Activated naive CD8-positive, alpha-beta T cell treated with anti-CD3 and anti-CD28 coated beads, Interleukin-2, amount 50 U/mL, for 24 hours (primary cell): ENCODE results near the gene MYO7B.
"Not testable (repeated sequence)": the region's sequence is repeated elsewhere in the genome, so short reads cannot be mapped to it uniquely, and the experiment has no call there.

ENCODE experiments used
- ATAC-seq: fragments of 150-1000 bp; cut with Tn5 transposase; one replicate; pipeline ENCODE4 v1.10.0; 2021
- DNase-seq: peaks from one replicate; pipeline ENCODE4 v3.0.0; 2021
- H3K27ac Mint-ChIP-seq: one replicate; pipeline ENCODE4 v1.8.0; 2021; ENCODE audit warnings: mild to moderate bottlenecking, mixed read lengths
- H3K27me3 Mint-ChIP-seq: one replicate; pipeline ENCODE4 v1.8.0; 2021; ENCODE audit warnings: mixed read lengths
- H3K36me3 Mint-ChIP-seq: one replicate; pipeline ENCODE4 v1.8.0; 2021; ENCODE audit warnings: low read depth, mixed read lengths
- H3K4me1 Mint-ChIP-seq: one replicate; pipeline ENCODE4 v1.8.0; 2021; ENCODE audit warnings: mixed read lengths
- H3K4me3 Mint-ChIP-seq: one replicate; pipeline ENCODE4 v1.8.0; 2021; ENCODE audit warnings: mild to moderate bottlenecking, moderate library complexity, mixed read lengths
- H3K9me3 Mint-ChIP-seq: one replicate; pipeline ENCODE4 v1.8.0; 2021; ENCODE audit warnings: mixed read lengths

Gene MYO7B

DNA sequence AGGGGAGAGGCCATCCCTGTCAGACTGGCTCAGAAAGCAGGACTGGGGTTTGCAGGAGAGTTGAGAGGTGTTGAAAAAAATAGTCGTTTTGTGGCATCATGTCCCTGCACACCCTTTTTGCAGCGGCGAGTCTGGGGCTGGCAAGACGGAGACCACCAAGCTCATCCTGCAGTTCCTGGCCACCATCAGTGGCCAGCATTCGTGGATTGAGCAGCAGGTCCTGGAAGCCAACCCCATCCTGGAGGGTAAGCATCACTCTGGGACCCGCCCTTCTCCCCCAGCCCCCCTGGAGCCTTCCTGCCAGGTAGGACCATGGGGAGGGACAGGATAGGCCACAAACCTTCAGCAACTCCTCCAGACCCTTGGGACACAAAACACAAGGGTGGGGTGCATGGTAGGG, 34.2 kb downstream of the MYO7B start:
- ATAC-seq (no peak), DNase-seq (no peak)
- H3K36me3 Mint-ChIP-seq, result no peaks in the 10 kb centered on the region
- H3K27ac Mint-ChIP-seq, result no peak overlapping the region
- no peaks in the 10 kb centered on the region for H3K9me3 Mint-ChIP-seq
- H3K4me3 Mint-ChIP-seq, result no peak overlapping the region
- H3K27me3 Mint-ChIP-seq, result peaks cover 2% of the 10 kb centered on the region
- no peaks in the 10 kb centered on the region for H3K4me1 Mint-ChIP-seq

DNA sequence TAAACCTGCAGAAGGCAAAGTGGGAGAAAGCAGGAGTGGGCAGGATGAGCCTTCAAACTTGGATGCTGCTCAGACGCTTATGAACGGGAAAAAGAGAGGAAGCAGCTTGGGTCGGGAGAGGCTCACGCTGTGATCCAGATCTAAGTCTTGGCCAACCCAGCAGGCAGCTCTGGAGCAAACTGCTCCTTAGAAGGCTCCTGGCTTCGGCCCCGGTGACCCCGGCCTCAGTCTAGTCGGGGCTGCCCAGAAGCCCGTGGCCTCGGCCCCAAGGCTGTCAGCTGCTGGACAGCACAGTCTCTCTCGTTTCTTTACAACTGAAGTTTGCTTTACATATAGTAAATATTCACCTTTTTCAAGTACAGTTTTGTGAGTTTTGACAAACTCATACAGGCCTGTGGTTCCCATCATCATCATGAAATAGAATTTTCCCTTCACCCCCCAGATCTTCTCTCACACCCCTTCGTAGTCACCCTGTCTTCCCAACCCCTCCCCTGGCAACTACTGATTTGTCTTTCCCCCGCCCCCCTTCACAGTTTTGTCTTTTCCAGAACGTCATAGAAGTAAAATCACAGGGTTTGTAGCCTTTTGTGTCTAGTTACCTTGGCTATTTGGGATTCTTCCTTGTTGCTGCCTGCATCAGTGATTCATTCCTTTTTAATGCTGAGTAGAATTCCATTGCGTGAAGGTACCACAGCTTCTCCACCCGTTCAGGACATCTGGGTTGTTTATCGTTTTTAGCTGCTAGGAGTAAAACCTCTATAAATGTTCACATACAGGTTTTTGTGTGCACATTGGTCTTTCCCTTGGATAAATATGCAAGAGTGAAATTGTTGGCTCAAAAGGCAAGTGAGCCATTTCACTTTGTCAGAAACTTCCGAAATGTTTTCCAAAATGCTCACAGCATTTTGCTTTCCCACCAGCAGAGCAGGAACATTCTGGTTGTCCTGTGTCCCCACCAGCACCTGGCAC, 35.1 kb downstream of the MYO7B start:
- ATAC-seq (no peak), DNase-seq (no peak)
- Mint-ChIP-seq H3K36me3 (no peaks in the 10 kb centered on the region), H3K27me3 (peaks cover 2% of the 10 kb centered on the region), H3K27ac (no peak overlapping the region), H3K4me1 (peaks cover 8% of the 10 kb centered on the region), H3K4me3 (no peak overlapping the region), H3K9me3 (no peaks in the 10 kb centered on the region)

DNA sequence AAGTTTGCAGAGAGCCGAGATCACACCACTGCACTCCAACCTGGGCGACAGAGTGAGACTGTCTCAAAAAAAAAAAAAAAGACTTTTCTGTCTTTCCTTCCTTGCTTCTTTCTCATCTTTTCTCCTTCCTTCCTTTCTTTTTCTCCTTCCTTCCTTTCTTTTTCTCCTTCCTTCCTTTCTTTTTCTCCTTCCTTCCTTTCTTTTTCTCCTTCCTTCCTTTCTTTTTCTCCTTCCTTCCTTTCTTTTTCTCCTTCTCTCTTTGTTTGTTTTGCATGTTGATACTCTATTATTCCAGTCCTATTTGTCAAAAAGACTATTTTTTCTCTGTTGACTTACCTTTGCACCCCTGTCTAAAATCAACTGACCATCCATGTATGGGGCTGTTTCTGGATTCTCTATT, 36.9 kb downstream of the MYO7B start:
- not testable (repeated sequence) for H3K36me3 Mint-ChIP-seq, ATAC-seq, H3K27ac Mint-ChIP-seq, H3K4me3 Mint-ChIP-seq, DNase-seq, H3K27me3 Mint-ChIP-seq, H3K9me3 Mint-ChIP-seq
- H3K4me1 Mint-ChIP-seq, result peaks cover 15% of the 10 kb centered on the region

DNA sequence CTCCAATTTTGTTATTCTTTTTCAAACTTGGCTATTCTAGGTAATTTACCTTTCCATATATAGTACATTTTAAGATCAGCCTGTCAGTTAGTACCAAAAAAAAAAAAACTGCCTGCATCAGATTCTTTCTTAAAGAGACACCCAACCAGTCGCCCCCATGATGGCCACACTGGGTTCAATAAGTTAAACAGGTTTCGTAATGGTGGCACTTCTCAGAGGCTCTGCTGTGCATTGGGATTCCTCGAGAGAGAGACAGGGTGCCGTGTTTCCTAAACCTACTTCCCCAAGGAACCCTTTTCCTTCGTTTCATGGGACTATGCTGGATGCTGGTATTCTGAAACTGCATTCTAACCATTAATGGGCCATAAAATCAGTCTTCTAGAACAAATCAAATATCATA, 37.4 kb downstream of the MYO7B start:
- Mint-ChIP-seq H3K36me3 (no peaks in the 10 kb centered on the region), H3K27me3 (peaks cover 2% of the 10 kb centered on the region), H3K9me3 (no peaks in the 10 kb centered on the region), H3K4me1 (peaks cover 16% of the 10 kb centered on the region), H3K4me3 (no peak overlapping the region), H3K27ac (no peak overlapping the region)
- DNase-seq (no peak), ATAC-seq (no peak)

DNA sequence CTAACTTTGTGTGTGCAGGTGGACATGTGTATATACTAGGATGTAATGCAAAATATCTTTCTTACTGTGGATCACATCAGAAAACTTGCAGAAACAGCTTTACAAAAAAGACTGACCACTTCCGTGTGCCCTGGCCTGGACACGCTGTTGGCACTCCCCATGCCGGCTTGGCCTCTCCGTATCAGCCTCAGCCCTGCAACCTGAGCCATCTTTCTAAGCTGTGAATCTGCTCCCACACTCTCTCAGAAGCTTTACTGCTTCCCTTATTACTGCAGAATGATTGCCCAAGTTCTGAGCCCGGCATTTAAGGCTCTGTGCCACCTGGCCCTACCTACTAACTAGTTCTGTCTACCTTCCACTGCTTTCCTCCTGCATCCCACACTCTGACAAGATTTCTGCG, 37.8 kb downstream of the MYO7B start:
- Mint-ChIP-seq H3K36me3 (no peaks in the 10 kb centered on the region), H3K9me3 (no peaks in the 10 kb centered on the region), H3K27ac (no peak overlapping the region), H3K27me3 (peaks cover 2% of the 10 kb centered on the region), H3K4me1 (peaks cover 18% of the 10 kb centered on the region), H3K4me3 (no peak overlapping the region)
- ATAC-seq (no peak), DNase-seq (no peak)

DNA sequence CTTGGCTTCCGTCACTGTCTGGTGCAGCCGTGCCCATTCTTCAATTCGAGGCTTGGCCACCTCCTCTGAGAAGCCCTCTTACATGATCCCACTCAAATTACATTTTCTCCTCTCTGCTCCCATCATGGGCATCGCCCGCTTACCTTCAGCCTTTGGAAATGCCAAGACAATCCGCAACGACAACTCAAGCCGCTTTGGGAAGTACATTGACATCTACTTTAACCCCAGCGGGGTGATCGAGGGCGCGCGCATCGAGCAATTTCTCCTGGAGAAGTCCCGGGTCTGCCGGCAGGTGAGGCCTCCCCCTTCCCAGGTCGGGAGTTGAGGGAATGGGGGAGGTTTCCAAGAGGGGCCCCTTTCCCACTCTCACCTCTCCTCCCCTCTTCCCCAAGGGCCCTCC, 38.3 kb downstream of the MYO7B start:
- DNase-seq (no peak), ATAC-seq (no peak)
- Mint-ChIP-seq H3K27me3 (peaks cover 2% of the 10 kb centered on the region), H3K9me3 (no peaks in the 10 kb centered on the region), H3K27ac (no peak overlapping the region), H3K4me1 (peaks cover 18% of the 10 kb centered on the region), H3K4me3 (no peak overlapping the region), H3K36me3 (no peaks in the 10 kb centered on the region)

DNA sequence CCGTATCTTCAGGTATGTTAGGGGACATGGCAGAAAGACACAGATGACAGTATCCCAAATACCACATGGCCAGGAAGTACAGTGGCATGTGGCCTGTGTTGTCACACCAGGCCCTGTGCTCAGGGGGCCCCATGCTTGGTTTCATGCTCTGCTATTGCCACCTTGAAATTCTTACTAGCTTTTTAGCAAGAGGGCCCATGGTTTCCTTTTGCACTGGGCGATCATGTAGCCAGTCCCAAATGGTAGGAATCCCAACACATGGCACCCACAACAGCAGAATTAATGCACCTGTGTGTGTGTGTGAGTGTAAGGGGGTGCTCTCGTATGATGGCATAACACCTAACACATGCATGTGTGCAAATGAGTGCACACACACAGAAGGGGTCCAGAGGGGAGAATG, 39.2 kb downstream of the MYO7B start:
- Mint-ChIP-seq H3K36me3 (no peaks in the 10 kb centered on the region), H3K27ac (no peak overlapping the region), H3K4me3 (no peak overlapping the region), H3K27me3 (peaks cover 2% of the 10 kb centered on the region), H3K4me1 (peaks cover 18% of the 10 kb centered on the region), H3K9me3 (no peaks in the 10 kb centered on the region)
- no peak for ATAC-seq
- DNase-seq, result no peak

DNA sequence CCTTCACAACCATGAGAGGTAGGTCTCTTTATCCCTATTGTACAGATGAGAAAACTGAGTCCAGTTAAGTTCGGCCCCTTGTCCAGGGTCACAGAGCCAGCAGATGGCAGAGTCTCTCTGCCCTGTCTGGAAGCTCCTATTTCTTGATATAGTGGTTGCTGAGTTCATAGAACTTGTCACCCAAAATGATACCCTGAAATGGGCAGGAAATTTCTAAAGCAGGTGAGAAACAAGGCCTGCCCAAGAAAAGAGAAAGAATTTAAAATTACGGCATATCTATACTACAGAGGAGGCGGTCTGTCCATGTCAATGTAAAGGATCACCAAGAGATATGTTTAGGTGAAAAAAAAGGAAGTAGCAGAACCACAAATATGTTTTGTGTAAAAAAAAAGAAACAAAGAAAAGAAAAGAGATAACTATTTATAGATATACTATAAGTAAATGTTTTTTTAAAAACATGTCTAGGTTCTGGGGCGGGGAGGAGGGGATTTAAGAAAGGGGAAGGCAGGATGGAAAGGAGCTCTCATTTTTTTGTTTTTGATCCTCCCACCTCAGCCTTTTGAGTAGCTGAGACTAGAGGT, 39.8 kb downstream of the MYO7B start:
- Mint-ChIP-seq H3K9me3 (no peaks in the 10 kb centered on the region), H3K36me3 (no peaks in the 10 kb centered on the region), H3K27me3 (peaks cover 2% of the 10 kb centered on the region), H3K4me3 (no peak overlapping the region), H3K27ac (no peak overlapping the region), H3K4me1 (peaks cover 18% of the 10 kb centered on the region)
- ATAC-seq (no peak), DNase-seq (no peak)

DNA sequence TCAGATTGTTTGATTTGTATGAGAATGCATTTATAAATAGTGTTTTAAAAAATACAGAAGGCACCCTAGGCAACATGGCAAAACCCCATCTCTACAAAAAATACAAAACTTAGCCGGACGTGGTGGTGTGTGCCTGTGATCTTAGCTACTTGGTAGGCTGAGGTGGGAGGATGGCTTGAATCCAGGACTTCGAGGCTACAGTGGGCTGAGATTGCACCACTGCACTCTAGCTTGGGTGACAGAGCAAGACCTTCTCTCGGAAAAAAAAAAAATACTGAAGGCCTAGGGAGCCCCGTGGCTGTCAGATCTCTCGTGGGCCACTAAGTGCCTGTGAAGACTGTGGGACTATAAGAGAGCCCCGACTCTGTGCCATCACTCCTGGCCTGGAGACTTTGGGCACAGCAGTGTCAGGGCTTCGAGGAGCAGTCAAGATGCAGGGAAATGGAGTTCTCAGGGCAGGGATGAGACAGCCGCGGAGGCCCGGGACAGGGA, 40.5 kb downstream of the MYO7B start:
- H3K27ac Mint-ChIP-seq, result no peak overlapping the region
- peaks cover 18% of the 10 kb centered on the region for H3K4me1 Mint-ChIP-seq
- H3K27me3 Mint-ChIP-seq, result peaks cover 2% of the 10 kb centered on the region
- DNase-seq (no peak), ATAC-seq (no peak)
- H3K4me3 Mint-ChIP-seq, result no peak overlapping the region
- H3K9me3 Mint-ChIP-seq, result no peaks in the 10 kb centered on the region
- H3K36me3 Mint-ChIP-seq, result no peaks in the 10 kb centered on the region

DNA sequence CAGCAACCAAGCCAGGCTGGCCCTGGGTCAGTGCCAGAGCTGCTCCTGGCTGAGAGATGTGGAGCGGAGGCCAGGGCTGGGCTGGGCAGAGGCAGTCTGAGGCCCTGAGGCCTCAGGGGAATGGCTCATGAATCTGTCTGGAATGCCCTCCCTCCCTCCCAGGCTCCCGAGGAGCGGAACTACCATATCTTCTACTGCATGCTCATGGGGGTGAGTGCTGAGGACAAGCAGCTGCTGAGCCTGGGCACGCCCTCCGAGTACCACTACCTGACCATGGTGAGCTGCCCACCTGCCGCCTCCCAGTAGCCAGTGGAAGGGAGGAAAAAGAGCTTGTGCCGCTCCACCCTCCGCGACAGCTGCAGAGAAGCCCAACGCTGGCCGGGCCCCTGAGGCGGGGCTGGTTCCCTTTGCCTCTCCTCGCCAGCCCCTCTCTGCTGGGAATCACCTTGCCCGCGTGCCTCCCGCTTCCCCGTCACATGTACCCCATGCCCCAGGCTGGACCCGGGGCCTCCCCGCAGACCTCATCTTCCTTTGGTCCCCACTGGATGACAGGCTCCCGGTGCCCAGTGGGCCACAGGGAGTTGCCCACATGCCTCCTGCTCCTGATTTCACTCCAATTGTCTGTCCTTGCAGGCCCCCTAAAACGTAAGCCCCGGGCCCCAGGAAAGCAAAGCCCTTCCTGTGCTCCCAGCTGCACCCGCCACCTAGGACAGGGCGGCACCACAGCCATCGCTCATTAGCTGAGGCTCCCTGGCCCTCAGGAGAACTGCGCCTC, 41.1 kb downstream of the MYO7B start:
- Mint-ChIP-seq H3K9me3 (no peaks in the 10 kb centered on the region), H3K27ac (no peak overlapping the region), H3K4me3 (no peak overlapping the region), H3K36me3 (no peaks in the 10 kb centered on the region), H3K4me1 (peaks cover 18% of the 10 kb centered on the region), H3K27me3 (peaks cover 2% of the 10 kb centered on the region)
- ATAC-seq, result no peak
- no peak for DNase-seq

DNA sequence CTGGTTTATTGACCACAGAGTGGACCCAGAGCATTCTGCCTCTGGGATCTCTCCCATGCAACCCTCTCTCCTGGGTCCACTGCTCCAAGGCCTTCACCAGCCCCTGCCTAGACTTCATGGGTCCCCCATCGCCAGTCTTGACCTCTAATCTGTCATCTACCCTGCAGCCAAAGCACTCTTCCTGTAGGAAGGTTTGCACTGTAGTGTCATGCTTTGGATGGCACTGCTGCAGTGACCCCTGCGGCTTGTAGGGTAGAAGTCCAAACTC, 41.7 kb downstream of the MYO7B start:
- H3K27ac Mint-ChIP-seq, result no peak overlapping the region
- H3K27me3 Mint-ChIP-seq, result peaks cover 2% of the 10 kb centered on the region
- H3K9me3 Mint-ChIP-seq, result no peaks in the 10 kb centered on the region
- DNase-seq (no peak), ATAC-seq (no peak)
- H3K4me1 Mint-ChIP-seq, result peaks cover 18% of the 10 kb centered on the region
- H3K4me3 Mint-ChIP-seq, result no peak overlapping the region
- no peaks in the 10 kb centered on the region for H3K36me3 Mint-ChIP-seq

DNA sequence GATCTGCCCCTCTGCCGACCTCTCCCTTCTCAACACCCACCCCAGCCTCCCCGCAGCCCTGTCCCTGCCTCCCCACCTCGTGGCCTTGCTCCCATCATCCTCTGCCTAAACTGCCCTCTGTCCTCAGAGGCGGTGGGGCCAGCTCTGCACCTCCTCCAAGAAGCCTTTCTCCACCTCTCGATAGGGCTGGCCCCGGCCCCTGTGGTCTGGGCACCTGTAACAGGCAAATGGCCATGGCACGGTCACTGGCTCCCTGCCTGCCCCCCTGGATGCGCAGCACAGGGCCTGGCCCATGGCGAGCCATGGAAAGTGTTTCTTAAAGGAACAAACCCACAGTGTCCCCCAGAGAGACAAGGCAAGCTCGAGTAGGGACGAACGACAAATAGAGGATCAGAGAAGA, 42.0 kb downstream of the MYO7B start:
- H3K36me3 Mint-ChIP-seq, result no peaks in the 10 kb centered on the region
- no peaks in the 10 kb centered on the region for H3K9me3 Mint-ChIP-seq
- H3K27ac Mint-ChIP-seq, result no peak overlapping the region
- ATAC-seq (no peak), DNase-seq (no peak)
- peaks cover 2% of the 10 kb centered on the region for H3K27me3 Mint-ChIP-seq
- no peak overlapping the region for H3K4me3 Mint-ChIP-seq
- H3K4me1 Mint-ChIP-seq, result peaks cover 18% of the 10 kb centered on the region

DNA sequence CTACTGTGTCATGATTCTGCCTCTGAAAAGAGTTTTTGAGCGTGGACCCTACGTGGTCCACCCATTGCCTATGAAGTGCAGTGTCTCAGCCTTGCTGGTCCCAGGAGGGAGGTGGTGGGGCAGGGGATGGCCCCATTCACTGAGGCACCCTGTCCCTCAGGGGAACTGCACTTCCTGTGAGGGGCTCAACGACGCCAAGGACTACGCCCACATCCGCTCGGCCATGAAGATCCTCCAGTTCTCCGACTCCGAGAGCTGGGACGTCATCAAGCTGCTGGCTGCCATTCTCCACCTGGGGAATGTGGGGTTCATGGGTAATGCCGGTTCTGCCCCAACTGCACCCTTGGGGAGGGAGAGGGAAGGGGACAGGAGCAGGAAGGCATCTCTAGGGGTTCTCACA, 42.5 kb downstream of the MYO7B start:
- no peak for ATAC-seq
- peaks cover 18% of the 10 kb centered on the region for H3K4me1 Mint-ChIP-seq

DNA sequence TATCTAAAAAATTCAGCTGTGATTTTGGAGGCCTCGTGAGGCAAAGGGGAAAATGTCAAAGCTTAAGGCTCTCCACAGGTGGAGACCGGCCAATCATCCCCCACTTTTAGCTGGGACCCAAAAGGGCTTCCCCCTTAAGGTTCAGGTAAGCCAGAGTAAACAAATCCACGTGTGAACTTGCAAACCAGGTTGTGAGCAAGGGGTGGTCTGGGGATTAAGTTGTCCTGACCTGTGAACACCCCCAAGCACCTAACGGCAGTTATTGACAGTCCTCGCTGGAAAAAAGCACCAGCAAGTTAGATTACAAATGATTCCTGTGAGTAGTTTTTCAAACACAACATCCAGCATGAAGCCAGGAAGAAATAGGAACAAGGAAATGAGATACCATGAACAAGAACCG, 42.9 kb downstream of the MYO7B start:
- DNase-seq, result no peak
- Mint-ChIP-seq H3K27ac (no peak overlapping the region), H3K27me3 (peaks cover 2% of the 10 kb centered on the region), H3K36me3 (no peaks in the 10 kb centered on the region), H3K9me3 (no peaks in the 10 kb centered on the region), H3K4me3 (no peak overlapping the region), H3K4me1 (peaks cover 18% of the 10 kb centered on the region)
- no peak for ATAC-seq

More for the DNA sequence above, 42.5 kb downstream of the MYO7B start:
- Mint-ChIP-seq H3K27ac (no peak overlapping the region), H3K27me3 (peaks cover 2% of the 10 kb centered on the region), H3K4me3 (no peak overlapping the region), H3K36me3 (no peaks in the 10 kb centered on the region), H3K9me3 (no peaks in the 10 kb centered on the region)
- DNase-seq, result no peak

DNA sequence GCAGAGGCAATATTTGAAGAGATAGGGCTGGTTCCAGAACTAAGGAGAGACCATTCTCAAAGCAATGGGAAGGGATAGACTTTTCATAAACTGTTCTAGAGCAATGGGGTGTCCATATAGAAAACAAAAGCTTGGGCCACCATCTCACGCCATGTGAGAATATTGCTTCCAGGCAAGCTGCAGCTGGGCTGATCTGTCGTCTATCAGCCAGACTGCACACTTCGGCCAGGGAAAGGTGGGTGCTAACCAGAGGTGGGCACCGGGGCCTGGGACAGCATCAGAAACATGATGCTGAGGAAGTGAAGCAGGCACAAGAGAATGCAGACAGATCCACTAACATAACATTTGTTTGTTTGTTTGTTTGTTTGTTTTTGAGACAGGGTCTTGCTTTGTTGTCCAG, 43.7 kb downstream of the MYO7B start:
- no peak for DNase-seq
- Mint-ChIP-seq H3K4me3 (no peak overlapping the region), H3K9me3 (no peaks in the 10 kb centered on the region), H3K27ac (no peak overlapping the region), H3K36me3 (no peaks in the 10 kb centered on the region), H3K4me1 (peaks cover 18% of the 10 kb centered on the region), H3K27me3 (no peaks in the 10 kb centered on the region)
- no peak for ATAC-seq
